DND-41 (cell line): Measurements from ENCODE around the gene SLC27A3.

Experiments used
- EZH2 ChIP-seq: IDR thresholded peaks from 3 replicates; pipeline ENCODE4 v1.6.1; 2012; ENCODE audit warnings: borderline replicate concordance, low read depth, mild to moderate bottlenecking, moderate library complexity, low read length, inconsistent platforms; ENCODE audit not compliant: severe bottlenecking
- TF ChIP-seq, protein P1 (sequence below): IDR thresholded peaks from 2 replicates; pipeline ENCODE4 v1.5.1; 2012; ENCODE audit warnings: borderline replicate concordance, low read length, moderate library complexity, mild to moderate bottlenecking; ENCODE audit not compliant: poor library complexity, severe bottlenecking; ENCODE audit errors: extremely low read depth

DNA sequence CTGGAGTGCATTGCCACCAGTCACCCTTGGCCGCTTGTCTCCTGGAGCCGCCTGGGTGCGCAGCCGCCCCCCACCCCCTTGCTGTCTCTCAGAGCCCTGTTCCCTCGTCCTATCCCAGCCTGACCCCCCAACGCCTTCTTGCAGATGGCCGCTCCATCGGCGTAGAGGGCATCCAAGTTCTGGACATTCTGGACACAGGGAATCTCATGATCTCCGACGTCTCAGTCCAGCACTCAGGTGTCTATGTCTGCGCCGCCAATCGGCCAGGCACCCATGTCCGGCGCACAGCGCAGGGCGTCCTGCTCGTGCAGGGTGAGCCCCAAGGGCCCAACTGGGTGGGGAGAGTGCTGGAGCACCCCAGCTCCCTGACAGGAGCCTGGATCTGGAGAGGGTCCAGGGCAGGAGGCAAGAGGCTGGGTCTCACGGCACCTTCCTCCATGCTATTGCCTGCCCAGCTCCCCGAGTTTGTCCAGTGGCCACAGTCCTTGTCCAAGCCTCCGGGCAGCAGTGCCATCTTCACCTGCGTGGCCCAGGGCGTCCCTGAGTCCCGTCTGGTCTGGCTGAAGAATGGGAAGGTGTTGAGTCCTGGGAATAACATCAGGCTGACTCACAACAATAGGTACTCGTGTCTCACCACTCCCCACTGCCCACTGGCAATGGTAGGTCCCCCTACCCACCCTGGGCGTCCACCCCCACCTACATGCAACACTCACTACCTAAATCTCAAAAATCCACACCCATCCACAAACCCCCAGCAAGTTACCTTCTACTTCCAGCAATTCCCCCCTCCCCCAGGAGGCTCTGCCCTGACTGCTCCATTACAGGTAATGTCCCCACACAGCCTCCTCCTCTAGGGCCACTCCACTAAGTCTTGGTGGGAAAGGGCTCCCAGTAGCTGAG is 24.6 kb downstream of the SLC27A3 start:
- TF ChIP-seq, protein P1, sequence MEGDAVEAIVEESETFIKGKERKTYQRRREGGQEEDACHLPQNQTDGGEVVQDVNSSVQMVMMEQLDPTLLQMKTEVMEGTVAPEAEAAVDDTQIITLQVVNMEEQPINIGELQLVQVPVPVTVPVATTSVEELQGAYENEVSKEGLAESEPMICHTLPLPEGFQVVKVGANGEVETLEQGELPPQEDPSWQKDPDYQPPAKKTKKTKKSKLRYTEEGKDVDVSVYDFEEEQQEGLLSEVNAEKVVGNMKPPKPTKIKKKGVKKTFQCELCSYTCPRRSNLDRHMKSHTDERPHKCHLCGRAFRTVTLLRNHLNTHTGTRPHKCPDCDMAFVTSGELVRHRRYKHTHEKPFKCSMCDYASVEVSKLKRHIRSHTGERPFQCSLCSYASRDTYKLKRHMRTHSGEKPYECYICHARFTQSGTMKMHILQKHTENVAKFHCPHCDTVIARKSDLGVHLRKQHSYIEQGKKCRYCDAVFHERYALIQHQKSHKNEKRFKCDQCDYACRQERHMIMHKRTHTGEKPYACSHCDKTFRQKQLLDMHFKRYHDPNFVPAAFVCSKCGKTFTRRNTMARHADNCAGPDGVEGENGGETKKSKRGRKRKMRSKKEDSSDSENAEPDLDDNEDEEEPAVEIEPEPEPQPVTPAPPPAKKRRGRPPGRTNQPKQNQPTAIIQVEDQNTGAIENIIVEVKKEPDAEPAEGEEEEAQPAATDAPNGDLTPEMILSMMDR = no peak
- no peak for TF ChIP-seq EZH2
